HG03045 (cell line): ENCODE data around the gene KLHL26.

Experiments
- ATAC-seq: cut with Tn5 transposase; IDR thresholded peaks from one replicate; pipeline ENCODE4 v1.9.1; 2021; ENCODE audit warnings: mild to moderate bottlenecking, moderate library complexity; ENCODE audit not compliant: unreplicated experiment

KLHL26 gene

GRCh38 chr19:18712981-18713380, 76.2 kb downstream of the KLHL26 start:
- no peak for ATAC-seq

GRCh38 chr19:18713550-18714117, 76.8 kb downstream of the KLHL26 start:
- no peak for ATAC-seq

GRCh38 chr19:18715416-18715815, 78.6 kb downstream of the KLHL26 start:
- ATAC-seq, result no peak

GRCh38 chr19:18716857-18717256, 80.0 kb downstream of the KLHL26 start:
- ATAC-seq, result no peak

GRCh38 chr19:18717601-18718000, 80.8 kb downstream of the KLHL26 start:
- ATAC-seq, result no peak

- no peak for ATAC-seq
These were observed 81.2 kb downstream of the KLHL26 start for GRCh38 chr19:18718015-18718526.

GRCh38 chr19:18718846-18719458, 82.1 kb downstream of the KLHL26 start:
- no peak for ATAC-seq

- ATAC-seq, result no peak
These were observed 82.7 kb downstream of the KLHL26 start for GRCh38 chr19:18719541-18719940.
